GM19239 (cell line): ENCODE measurements around the gene BTLA.
"Not testable (repeated sequence)": the region's sequence is repeated elsewhere in the genome, so short reads cannot be mapped to it uniquely, and the experiment has no call there.

Experiments
- DNase-seq: peaks from one replicate; pipeline ENCODE4 v3.0.0; 2011; ENCODE audit warnings: low spot score; ENCODE audit not compliant: insufficient read length
- FAIRE-seq: peaks from 2 replicates; lab custom pipeline; 2011; peaks lifted over from hg19 to GRCh38; lab: Jason Lieb, UNC

Gene BTLA

DNA sequence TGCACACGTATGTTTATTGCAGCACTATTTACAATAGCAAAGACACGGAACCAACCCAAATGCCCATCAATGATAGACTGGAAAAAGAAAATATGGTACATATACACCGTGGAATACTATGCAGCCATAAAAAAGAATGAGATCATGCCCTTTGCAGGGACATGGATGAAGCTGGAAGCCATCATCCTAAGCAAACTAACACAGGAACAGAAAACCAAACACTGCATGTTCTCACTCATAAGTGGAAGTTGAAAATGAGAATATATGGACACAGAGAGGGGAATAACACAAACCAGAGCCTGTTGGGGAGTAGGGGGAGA is 4.9 kb downstream of the BTLA start:
- DNase-seq, FAIRE-seq: not testable (repeated sequence)

DNA sequence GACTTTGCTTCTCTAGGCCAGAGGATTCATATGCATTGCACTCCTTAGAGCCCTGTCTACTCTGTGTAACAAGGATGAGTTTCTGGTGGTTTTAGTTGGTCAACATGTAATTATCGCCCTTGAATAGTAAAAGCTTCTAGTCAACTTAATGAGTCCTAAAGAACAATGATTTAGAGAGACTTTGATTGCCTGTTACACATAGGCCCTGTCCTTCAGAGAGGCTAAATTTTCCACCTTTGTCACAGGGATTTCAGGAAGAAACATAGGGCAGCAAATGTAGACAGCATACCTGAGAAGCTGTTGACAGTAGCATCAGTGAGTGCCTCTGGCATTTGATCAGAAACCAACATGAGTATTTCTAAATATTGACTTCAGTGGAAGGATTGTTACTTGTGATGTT is 7.1 kb downstream of the BTLA start:
- peak; percentile 90 for FAIRE-seq

DNA sequence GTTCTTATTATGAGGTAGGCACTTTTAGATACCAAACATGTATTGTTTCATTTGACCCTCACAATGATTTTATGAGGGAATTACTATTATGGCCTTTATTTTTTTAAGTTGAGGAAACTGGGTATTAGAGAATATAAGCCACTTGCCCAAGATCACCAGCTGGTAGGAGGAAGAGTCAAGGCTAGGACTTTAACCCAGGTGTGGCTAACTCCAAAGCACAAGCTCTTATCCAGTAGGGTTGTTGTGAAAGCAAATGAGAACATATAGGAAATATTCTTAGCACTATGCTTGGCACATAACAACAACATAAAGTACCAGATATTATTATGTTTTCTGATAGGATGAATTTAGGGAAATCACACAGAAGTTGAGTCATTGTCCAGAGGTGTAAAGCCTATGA is 7.9 kb downstream of the BTLA start:
- no peak for DNase-seq
- peak; percentile 78 for FAIRE-seq

More for the DNA sequence above, 7.1 kb downstream of the BTLA start:
- no peak for DNase-seq

DNA sequence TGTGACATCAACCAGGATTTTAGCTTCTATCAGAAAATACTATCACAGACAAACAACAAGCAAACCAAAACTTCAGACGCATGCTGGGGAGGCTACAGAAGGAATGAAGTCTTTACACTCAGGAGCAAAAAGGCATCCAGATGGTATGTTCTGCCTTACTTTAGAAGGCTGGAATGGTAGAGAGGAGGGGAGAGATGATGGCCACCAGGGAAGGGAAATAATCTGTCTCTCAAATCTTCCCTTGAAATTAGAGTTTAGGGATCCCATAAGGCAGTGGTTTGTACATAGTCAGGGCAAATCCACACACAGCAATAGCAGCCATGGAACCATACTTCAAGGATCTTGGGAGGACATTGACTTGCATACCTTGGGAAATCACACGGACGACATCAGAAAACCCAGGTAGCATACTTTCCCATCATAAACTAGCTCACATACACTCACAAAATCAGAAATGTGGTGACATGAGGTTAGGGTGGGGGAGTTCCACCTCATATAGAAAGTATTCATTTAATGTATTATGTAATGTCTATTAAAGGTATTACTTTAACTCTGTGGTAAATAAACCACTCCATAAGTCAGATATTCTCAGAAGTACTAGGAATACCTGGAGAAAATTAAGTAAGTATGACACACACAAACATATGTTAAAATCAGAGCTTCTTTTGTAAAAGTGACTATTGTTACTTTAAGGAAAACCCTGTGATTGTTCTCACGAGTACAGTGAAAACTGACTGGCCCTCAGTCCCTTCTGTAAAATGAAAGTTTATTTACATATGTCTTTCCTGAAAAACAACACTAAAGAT is 9.4 kb downstream of the BTLA start:
- DNase-seq (no peak), FAIRE-seq (peak; percentile 87)

DNA sequence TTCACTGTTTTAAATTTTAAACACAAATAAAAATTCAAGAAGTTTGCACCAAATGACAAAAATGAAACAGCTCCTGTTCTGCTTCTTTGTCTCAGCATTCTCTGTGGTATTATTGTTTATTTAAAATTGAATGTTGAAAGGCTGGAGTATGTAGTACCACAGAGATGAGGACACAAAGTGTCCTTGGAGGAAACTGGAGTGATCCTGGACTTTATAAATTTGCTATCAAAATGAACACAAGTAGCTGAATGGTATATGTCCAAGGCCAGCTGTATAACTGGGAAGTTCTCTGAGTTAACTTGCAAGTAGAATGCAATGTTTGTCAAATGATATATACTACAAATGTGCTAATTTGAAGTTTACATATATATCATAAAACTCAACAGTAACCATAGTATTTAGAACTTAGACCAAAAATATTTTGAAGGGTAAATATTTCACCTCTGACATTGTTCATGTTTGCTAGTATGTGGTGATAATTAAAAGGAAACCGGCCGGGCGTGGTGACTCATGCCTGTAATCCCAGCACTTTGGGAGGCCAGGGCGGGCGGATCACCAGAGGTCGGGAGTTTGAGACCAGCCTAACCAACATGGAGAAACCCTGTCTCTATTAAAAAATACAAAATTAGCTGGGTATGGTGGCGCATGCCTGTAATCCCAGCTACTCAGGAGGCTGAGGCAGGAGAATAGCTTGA is 12.3 kb downstream of the BTLA start:
- FAIRE-seq, result peak; percentile 55
- DNase-seq, result no peak

DNA sequence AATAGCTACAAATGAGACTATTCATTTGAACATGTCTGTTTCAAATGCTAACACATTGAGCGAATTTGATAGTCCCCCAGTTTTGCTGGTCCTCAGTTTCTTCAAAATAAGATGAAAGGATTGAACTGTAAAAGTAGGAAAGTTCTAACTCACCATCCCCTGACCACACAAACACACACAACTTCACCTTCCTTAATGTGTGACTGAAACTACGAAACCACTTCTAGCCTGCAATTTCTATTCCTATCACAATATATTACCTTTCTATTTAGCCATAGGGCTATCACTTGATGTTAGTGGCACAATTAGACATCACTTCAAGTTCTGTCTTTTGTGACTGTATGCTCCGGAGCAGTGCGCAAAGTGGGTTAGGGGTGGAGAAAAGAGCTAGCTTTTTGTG is 14.9 kb downstream of the BTLA start:
- FAIRE-seq, result peak; percentile 73
- no peak for DNase-seq

DNA sequence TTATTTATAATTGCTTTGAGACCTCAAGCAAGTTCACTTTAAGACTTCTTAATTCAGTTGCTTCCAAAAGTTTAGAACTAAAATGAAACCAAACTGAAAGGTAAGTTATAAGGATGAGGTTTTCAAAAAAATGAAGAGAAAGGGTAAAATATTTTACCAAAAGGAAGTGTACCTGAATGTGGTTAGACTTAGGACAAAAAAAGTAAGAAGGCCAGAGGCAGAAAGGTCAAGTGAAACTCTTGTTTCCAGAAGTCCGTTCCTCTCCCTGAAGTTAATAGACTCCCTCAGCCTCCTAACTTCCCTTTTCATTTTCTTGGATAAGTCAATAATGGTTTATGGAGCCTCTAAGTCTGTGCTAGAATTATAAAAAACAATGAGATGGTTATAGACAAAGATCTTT is 16.6 kb downstream of the BTLA start:
- FAIRE-seq, result peak; percentile 87
- DNase-seq, result no peak

DNA sequence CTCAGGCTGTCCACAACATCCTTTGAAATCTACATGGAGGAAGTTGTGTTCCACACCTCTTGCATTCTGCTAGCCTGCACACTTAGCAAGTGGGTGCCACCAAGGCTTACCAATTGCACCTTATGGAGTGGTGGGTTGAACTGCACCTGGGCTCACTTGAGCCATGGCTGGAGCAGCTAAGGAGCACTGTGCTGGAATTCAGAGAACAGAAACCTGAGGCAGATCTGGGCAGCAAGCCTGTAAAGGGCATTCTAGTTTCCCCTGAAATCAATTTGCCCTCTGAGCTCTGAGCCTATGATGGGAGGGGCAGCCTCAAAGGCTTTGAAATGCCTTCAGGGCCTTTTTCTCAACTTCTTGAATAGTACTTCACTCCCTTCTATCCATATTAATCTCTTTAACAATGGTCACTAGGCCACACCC is 18.0 kb downstream of the BTLA start:
- DNase-seq (no peak), FAIRE-seq (peak; percentile 78)

DNA sequence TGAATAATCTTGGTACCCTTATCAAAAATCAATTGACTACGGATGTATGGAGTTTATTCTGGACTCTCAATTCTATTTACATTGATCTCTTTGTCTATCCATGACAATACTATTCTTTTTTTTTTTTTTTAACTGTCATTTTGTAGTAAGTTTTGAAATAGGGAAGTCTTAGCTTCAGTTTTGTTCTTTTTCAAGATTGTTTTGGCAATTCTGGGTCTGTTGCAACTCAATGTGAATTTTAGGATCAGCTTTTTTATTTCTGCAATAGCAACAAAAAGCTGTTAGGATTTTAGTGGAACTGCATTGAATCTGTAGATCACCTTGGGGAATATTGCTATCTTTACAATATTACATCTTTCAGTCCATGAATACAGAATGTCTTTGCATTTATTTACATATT is 21.4 kb downstream of the BTLA start:
- FAIRE-seq (peak; percentile 78), DNase-seq (no peak)

DNA sequence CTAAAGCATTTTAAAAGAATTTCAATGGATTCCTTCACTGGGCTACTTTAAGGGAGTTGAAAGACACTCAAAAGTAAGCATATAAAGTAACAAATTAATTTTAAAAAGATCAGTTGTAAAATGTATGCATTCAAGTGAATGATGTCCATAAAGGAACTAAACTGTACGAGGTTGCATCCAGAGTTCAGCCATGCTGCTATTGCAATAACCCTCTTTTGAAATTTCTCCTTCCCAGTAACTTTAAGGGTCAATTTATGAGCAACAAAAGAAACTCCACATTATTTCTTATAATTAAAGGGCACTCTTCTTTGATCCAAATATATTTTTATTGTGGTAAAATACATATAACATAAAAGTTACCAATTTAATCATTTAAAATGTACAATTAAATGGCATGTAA is 22.9 kb downstream of the BTLA start:
- DNase-seq, result no peak
- FAIRE-seq, result peak; percentile 23

DNA sequence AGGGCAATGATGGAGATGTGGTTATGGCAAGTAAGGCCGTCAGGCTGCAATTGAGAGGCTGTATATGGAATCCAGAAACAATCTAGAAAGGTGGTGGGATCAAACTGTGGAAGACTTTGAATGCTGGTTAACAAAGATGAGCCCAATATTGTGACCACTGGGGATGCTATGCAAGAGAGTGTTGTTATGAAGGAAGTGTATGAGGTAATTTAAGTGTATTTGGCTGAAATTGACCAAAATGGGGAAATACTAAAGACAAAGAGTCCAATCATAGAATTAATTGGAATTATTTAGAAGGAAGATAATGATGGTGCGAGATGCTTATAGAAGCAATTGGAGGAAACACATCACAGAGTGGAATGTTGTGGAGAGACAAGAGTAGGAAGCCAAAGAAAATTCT is 24.5 kb downstream of the BTLA start:
- FAIRE-seq (peak; percentile 83), DNase-seq (no peak)

DNA sequence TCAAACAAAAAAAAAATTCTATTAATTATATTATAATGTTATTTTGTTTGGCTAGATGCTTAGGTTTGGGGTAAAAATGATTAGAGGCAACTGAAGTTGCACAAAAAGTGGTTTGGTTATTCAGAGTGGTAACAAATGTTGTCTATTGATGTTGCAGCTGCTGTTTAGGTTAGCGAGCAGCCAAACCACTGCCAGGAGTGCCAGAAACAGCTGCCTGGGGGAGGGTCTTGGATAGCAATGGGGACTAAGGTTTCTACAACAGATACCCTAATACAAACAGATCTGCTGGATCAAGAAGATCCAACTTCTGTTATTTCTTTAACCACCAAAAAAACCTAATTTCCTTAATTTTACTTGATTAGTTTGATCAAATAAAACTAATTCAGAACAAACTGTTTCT is 26.6 kb downstream of the BTLA start:
- no peak for FAIRE-seq
- DNase-seq, result no peak

DNA sequence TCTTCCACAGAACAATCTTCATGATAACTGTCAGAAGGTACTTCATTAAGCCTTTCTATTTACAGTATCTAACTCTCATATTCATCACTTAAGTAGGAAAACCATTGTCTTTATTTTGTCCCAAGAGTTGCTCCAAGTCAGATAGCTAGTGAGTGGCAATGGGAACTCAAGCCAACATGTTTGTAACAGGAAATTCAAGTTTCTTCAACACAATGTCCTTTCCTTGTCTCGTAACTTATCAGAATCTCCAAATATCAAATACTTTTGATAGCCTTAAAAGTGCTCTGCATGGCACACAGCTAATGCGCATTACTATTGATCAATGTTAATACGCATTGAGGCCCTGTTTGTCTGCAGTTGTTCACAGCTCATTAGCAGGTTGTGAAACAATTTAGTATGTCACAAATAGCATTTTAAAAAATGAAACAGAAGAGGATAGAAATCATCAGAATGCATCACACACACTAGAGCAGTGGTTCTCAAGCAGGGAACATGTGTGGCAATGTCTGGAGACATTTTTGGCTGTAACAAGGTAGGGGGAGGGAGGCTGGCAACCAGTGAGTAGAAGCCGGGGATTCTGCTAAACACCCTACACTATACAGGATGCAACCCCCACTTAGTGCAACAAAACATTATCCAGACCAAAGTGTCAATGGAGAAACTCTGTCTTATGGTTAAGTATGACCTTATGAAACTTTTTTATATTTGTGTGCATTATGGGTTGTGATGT is 27.5 kb downstream of the BTLA start:
- no peak for FAIRE-seq
- no peak for DNase-seq

DNA sequence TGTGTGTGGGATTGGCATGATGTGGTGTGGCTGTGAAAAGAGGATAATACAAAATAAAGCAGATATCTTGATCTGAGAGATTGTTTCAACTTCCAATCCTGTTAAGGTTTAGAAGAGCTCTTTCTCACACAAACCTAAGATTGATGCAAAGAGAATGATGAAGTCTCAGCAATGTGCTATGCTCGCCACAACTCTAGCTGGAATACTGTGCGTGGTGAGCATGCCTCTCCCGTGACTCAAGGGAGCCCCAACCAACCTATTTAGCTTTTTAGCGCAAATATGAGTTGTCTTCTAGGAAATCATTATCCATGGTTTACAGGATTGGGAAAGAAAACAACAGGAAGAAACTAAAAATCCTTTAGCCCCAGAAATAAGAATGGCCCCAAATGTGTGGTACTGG is 28.5 kb downstream of the BTLA start:
- DNase-seq, result no peak
- no peak for FAIRE-seq

DNA sequence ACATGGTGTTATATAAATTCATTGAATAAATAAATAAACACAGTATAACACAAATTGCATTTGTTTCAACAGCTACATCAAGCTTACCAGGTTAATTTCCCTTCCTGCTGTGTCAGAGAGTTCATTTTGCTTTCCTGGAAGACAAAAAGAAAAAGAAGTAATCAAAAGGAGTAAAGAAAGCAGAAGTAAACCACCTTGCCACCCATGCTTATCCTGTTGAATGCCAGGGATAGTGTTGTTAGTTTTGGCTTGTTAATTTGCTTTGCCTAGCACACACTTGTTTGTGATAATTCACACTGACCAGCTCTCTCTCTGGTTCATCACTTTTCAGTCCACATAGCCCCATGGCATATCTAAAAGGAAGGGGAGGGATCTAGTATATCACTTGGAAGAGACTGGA is 29.6 kb downstream of the BTLA start:
- DNase-seq (no peak), FAIRE-seq (peak; percentile 66)

DNA sequence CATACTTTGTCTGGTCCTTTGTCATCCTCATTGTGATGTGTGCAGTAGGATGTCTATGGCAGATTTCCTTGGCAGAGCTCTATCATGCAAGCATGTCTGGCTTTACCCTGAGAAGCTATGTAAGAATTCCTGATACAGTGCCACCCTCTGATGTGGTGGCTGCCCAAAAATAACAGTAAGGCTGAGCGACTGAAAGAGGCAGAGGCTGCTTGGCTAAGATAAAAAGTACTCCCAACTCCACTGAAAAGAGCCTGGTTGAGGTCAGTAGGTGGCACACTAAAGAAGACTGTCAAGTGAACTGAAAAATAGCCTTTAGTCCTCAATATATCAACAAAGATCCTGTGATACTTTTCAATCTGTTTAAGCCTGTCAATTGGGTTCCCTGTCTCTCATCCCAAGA is 31.7 kb downstream of the BTLA start:
- FAIRE-seq (no peak), DNase-seq (no peak)

DNA sequence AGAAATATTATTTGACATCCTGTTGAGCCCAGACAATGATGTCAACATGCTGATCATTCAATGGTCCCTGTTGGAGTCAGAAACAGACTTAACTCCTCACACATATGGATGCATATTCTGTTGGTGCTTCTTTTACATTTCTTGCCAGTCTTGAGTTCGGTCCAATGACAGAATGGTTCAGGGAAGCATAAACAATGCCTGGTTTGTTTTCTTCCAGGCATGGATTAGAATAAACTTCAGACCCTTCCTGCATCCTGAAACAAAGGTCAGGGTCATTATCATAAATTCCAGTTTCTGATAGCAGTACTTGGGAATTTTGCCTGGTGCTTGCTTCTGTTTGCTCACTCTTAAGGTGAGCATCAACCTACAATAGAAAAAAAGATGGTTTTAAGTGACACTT is 33.3 kb downstream of the BTLA start:
- peak; percentile 33 for FAIRE-seq
- DNase-seq, result no peak

DNA sequence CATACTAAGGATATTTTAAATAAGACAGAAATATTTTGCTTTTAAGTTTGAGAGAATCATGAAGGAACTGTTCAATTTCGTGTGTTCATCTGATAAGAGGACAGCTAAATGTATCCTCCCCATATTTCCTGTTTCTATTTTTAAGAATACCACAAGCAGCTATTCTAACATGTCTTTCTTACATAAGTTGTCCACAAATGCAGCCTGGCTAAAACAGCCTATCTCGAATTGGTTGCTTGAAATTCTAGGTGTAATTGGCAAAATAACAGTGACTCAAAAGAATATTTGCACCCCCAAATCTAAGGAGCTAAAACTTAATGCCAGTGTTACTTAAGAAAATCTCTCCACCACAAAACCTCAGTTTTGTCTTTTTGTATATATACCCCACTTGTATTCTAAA is 35.0 kb downstream of the BTLA start:
- DNase-seq (no peak), FAIRE-seq (no peak)

DNA sequence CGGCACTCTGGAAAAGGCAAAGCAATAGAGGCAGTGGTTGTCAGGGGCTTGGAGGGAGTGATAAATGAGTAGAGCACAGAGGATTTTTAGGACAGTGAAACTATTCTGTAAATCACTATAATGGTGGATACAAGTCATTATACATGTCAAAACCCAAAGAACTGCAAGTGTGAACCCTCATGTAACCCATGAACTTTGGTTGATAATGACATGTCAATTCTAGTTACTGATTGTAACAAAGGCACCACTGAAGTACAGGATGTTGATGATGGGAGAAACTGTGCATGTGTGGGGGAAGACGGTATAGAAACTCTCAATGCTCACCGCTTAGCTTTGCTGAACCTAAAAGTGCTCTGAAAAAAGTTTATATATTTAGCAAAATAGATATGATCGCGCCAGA is 36.0 kb downstream of the BTLA start:
- FAIRE-seq, result peak; percentile 98

DNA sequence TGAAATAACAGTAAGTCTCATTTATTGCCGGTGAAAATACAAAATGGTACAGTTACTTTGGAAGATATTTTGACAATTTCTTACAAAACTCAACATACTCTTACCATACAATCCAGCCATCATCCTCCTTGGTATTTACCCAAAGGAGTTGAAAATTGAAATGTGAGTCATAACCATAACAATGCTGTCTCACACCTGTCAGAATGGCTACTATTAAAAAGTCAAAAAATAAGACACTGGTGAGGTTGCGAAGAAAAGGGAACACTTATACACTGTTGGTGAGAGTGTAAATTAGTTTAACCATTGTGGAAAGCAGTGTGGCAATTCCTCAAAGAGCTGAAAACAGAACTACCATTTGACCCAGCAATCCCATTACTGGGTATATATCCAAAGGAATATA is 37.5 kb downstream of the BTLA start:
- FAIRE-seq, result peak; percentile 91

More for the DNA sequence above, 36.0 kb downstream of the BTLA start:
- no peak for DNase-seq

DNA sequence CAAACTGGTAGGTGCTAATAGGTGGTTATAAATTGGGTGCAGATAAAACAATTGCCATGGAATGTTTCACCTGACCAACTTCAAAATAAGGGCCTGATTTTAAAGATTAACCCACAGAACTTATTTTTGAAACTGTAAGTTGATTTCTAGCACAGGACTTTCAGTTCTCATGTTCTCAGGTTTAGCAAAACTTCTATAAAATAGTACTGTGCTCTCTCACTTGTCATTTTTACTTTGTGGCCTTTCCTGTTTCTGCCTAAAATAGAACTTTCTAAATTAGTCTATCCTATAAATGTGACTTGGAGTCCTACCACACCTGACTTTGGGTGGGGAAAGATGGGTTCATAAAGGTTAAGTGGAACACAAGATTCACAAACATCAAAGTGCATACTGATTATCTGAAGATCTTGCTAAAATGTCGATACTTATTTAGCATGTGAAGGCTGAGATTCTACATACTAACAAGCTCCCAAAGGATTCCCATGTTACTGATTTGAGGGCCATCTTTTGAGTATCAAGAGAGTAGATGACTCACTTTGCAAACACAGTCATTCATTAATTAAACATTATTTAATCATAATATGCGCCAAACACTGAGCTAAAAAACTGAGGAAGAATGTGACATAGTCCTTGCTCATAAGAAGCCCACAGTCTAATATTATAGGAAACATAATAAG is 38.6 kb downstream of the BTLA start:
- FAIRE-seq, result peak; percentile 97
- no peak for DNase-seq

More for the DNA sequence above, 37.5 kb downstream of the BTLA start:
- DNase-seq, result not testable (repeated sequence)
